VCaP (cell line): ENCODE data around the gene SPX.

Source experiments
- H3K27ac ChIP-seq: fragments of 450-650 bp; 2 replicates; pipeline ENCODE4 v1.5.1; 2017
- TF ChIP-seq, protein P1 (sequence below): fragments of 450-650 bp; conservative IDR thresholded peaks from 2 replicates; pipeline ENCODE4 v1.5.1; 2017; ENCODE audit warnings: mild to moderate bottlenecking, moderate library complexity

Gene SPX

DNA sequence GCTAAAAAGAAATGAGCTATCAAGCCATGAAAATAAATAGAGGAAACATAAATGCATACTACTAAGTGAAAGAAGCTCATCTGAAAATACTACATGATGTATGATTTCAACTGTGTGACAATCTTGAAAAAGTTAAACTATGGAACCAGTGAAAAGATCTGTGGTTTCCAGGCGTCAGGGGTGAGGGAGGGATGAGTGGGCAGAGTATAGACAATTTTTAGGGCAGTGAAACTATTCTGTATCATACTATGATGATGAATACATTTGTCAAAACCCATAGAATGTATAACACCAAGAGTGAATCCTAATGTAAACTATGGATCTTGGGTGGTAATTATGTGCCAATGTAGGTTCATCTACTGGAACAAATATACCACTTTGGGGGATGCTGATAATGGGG lies 21.3 kb downstream of the SPX start:
- TF ChIP-seq, protein P1, sequence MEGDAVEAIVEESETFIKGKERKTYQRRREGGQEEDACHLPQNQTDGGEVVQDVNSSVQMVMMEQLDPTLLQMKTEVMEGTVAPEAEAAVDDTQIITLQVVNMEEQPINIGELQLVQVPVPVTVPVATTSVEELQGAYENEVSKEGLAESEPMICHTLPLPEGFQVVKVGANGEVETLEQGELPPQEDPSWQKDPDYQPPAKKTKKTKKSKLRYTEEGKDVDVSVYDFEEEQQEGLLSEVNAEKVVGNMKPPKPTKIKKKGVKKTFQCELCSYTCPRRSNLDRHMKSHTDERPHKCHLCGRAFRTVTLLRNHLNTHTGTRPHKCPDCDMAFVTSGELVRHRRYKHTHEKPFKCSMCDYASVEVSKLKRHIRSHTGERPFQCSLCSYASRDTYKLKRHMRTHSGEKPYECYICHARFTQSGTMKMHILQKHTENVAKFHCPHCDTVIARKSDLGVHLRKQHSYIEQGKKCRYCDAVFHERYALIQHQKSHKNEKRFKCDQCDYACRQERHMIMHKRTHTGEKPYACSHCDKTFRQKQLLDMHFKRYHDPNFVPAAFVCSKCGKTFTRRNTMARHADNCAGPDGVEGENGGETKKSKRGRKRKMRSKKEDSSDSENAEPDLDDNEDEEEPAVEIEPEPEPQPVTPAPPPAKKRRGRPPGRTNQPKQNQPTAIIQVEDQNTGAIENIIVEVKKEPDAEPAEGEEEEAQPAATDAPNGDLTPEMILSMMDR: no peak
- H3K27ac ChIP-seq: no peak overlapping the region

DNA sequence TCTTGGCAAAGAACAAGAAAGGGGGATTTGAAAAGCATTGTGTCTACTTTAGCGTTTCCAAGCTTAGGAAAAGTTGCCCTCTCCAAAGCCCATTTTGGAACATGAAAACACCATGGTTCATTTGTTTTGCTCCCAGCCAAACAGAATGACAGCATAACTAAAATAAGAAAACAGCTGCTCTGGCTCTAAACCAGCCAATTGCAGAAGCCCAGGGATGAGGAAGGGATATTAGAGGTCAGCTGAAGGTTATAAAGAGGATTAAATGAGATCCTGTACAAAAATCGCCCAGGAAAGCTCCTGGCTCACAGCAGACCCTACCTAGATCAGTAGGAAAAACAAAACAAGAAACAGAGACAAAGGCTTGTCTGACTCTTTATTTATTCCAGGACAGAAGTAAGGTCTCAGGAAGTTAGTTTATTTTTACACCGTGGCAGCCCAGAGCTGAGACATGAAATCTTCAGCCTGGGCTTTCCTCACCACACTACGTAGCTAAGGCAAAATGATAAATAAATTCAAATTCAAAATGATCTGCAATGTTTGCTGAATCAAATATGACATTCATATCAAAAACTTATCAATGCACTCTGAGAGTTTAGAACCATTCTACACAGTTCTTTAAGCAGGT lies 25.9 kb downstream of the SPX start:
- TF ChIP-seq, protein P1: no peak
- H3K27ac ChIP-seq: no peak overlapping the region

DNA sequence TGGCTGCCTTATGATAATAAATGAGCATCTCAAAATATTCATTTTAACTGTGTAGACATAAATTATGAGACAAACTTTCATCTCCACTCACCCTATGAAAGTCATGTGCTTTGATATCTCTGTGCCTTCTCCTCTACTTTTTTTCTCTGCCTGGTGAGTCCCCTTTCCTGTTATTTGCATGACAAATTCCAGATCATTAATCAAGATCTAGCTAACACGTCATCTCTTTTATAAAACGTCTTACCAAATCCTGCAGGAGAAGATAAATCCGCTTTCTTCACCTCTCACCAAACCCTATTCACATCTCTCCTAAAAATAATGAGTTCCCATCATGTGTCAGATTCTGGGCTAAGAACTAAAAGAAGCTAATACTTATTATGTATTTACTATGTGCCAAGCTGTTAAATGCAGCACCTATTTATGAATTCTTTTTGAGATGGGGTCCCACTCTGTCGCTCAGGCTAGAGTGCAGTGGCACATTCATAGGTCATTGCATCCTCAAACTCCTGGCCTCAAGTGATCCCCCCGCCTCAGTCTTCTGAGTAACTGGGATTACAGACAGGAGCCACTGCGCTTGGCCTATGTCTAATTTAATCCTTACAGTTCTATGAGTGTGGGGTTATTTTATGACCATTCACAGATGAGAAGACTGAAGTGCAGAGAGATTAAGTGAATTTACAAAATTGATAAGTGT lies 26.7 kb downstream of the SPX start:
- TF ChIP-seq, protein P1: no peak
- no peak overlapping the region for H3K27ac ChIP-seq

DNA sequence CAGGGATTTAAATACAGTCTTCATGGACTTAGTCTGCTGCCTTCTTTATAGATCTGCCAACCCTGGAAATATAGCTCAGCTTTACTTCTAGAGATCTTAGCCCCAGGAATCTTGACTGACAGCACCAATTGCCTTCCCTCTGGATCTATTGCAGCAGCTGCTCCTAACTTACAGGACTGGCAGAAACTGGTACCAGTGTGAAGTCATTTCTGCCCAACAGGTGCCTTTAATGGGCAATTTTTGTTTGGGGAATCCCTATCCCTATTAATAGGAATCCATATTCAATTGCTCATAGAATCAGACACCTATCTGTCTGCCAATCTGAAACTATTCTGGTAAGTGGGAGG lies 27.2 kb downstream of the SPX start:
- TF ChIP-seq, protein P1: no peak
- H3K27ac ChIP-seq: no peak overlapping the region

DNA sequence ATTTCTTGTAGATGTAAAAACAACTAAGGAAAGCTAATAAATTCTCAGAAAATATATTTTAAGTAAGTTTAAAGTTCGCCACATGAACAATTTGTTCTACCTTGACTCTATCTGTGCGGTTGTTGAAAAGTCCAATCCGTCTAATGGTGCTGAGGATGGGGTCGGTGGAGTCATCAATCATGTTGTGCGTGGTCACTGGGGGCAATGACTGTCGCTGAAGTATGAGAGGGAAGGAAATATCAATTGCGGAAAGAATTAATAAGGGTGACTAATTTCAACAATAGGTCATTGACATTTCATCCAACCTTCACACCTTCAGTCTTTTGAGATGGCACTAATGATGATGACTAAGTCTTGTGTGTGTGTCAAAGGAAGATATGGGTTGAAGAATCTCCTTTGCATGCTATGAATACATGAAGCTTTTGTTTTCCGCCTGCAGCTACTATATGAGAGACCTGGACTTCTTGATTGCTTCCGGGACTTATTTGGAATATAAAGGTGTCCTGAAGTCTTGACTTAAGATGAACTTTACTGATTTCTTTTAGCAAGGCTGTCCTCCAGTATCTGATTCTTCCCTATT lies 32.1 kb downstream of the SPX start:
- no peak overlapping the region for H3K27ac ChIP-seq
- TF ChIP-seq, protein P1: no peak

DNA sequence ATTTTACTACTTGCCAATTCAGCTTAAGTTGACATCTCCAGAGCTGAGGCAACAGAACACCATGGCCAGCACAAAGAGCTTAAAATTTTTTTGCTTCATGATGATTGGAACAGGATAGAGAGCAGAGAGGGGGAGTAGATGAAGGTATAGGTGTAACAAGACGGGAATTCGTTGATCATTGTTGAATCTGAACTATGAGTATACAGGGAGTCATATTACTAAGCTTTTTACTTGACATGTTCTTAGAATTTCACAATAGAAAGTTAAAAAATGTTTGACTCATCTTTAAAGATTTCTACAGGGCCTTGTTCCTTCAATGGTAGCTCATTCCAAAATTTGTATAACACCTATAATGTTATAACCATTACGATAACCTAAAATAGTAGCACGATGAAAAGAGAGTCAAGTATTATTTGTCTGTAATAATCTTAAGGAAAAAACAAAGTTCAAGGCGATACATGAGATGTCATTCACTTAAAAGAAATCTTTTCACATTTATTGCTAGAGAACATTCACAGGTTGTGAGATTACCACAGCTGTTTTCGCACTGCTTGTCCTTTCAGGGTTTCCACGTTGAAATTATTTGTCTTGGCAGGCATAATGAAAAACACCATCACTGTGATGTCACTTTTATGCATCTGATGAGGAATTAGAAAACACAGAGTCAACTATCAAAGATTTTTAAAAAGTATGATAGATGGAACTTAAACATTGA lies 33.9 kb downstream of the SPX start:
- TF ChIP-seq, protein P1: no peak
- H3K27ac ChIP-seq: no peak overlapping the region

DNA sequence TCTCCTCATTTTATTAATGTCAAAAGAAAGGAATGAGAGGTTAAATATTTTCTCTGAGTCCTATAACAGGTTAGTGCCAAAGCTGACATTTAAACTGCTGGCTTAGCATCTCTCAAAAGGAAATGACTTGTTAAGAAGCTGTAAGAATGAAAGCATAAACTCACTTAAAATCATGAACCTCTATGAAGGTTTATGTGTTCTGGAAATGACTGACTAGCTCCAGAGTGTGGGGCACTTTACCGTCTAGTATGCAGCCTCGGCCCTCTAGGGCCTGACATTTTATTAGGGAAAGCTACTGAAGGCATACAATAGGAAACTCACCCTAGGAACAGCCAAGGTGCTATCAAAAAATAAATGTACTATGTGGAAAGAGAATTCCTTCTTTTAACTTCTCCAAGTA lies 35.1 kb downstream of the SPX start:
- TF ChIP-seq, protein P1: no peak

More for the DNA sequence above, 35.1 kb downstream of the SPX start:
- H3K27ac ChIP-seq: no peak overlapping the region
